NCI-H187 treated with DMSO at 0.1 percent for 48 hours (cell line): ENCODE data around the gene PNPLA6.

Experiments used
- DNase-seq: peaks from one replicate; lab custom pipeline; 2025; lab: John Stamatoyannopoulos, UW

Gene PNPLA6

GRCh38 chr19:7535047-7535997 is at the start of gene PNPLA6:
Gene PNPLA6 (plus strand): TSS chr19:7535717. CDS start chr19:7535789, 72 bp downstream.
- DNase-seq = peak; percentile 24

- DNase-seq = no peak
Measured at GRCh38 chr19:7486923-7487322, 48.6 kb upstream of the PNPLA6 start.

GRCh38 chr19:7488736-7489353 is 46.7 kb upstream of the PNPLA6 start, which contains the start of gene PEX11G:
Gene PEX11G (minus strand): TSS chr19:7489035. CDS start chr19:7489010, 25 bp downstream.
- DNase-seq = no peak

GRCh38 chr19:7489609-7490044 is 45.9 kb upstream of the PNPLA6 start:
- DNase-seq = no peak

GRCh38 chr19:7492142-7492541 is 43.4 kb upstream of the PNPLA6 start:
- DNase-seq = no peak

- no peak for DNase-seq
Measured at GRCh38 chr19:7492558-7492957, 43.0 kb upstream of the PNPLA6 start.

- DNase-seq = no peak
Measured at GRCh38 chr19:7494416-7495098, 41.0 kb upstream of the PNPLA6 start.

- DNase-seq = no peak
Measured at GRCh38 chr19:7497292-7497691, 38.2 kb upstream of the PNPLA6 start.

GRCh38 chr19:7500811-7501450 is 34.6 kb upstream of the PNPLA6 start:
- no peak for DNase-seq

GRCh38 chr19:7502552-7502951 is 33.0 kb upstream of the PNPLA6 start:
- no peak for DNase-seq

- no peak for DNase-seq
Measured at GRCh38 chr19:7504684-7505083, 30.8 kb upstream of the PNPLA6 start.

- no peak for DNase-seq
Measured at GRCh38 chr19:7505288-7505681, 30.2 kb upstream of the PNPLA6 start.

- DNase-seq = no peak
Measured at GRCh38 chr19:7505682-7506384, 29.7 kb upstream of the PNPLA6 start.

- peak; percentile 62 for DNase-seq
Measured at GRCh38 chr19:7506385-7507328, 28.9 kb upstream of the PNPLA6 start.

GRCh38 chr19:7507884-7508283 is 27.6 kb upstream of the PNPLA6 start:
- no peak for DNase-seq

GRCh38 chr19:7509625-7510024 is 25.9 kb upstream of the PNPLA6 start:
- no peak for DNase-seq

GRCh38 chr19:7512400-7512851 is 23.1 kb upstream of the PNPLA6 start:
- no peak for DNase-seq

- no peak for DNase-seq
Measured at GRCh38 chr19:7513809-7514642, 21.5 kb upstream of the PNPLA6 start.

- DNase-seq = no peak
Measured at GRCh38 chr19:7515110-7515644, 20.3 kb upstream of the PNPLA6 start.
